H1 (cell line): ENCODE measurements around the gene AGAP3.

Experiments
- CEBPB ChIP-seq: IDR thresholded peaks from 2 replicates; pipeline ENCODE4 v1.6.1; 2012; ENCODE audit warnings: low read depth, low read length
- EGR1 ChIP-seq: IDR thresholded peaks from 2 replicates; pipeline ENCODE4 v1.6.1; 2011; ENCODE audit warnings: low read depth, low read length, borderline replicate concordance
- EP300 ChIP-seq, 2 experiments: IDR thresholded peaks; 1 replicate in 1 of 2; 2 replicates in 1 of 2; pipeline ENCODE4 v1.6.1; 2011 to 2012; ENCODE audit warnings: low read depth in 2 of 2, low read length in 2 of 2, mild to moderate bottlenecking in 2 of 2, borderline replicate concordance in 1 of 2, inconsistent platforms in 1 of 2, moderate library complexity in 1 of 2
- EZH2 ChIP-seq: fragments of 200-600 bp; sonication (generic); IDR thresholded peaks from 2 replicates; pipeline ENCODE4 v1.7.1; 2012; ENCODE audit warnings: low read depth, mild to moderate bottlenecking, moderate library complexity, low read length, inconsistent platforms; ENCODE audit not compliant: severe bottlenecking
- FOSL1 ChIP-seq: IDR thresholded peaks from 2 replicates; pipeline ENCODE4 v1.6.1; 2011; ENCODE audit warnings: mild to moderate bottlenecking, low read depth, low read length, moderate library complexity; ENCODE audit not compliant: insufficient read depth
- JUND ChIP-seq: IDR thresholded peaks from 2 replicates; pipeline ENCODE4 v1.6.1; 2011; ENCODE audit warnings: mild to moderate bottlenecking, improper control_type of control experiment, low read length
- POU5F1 ChIP-seq: IDR thresholded peaks from 2 replicates; pipeline ENCODE4 v1.6.1; 2011; ENCODE audit warnings: low read depth, mild to moderate bottlenecking, low read length, moderate library complexity
- TAF1 ChIP-seq: IDR thresholded peaks from 2 replicates; pipeline ENCODE4 v1.6.1; 2011; ENCODE audit warnings: mild to moderate bottlenecking, low read depth, low read length
- TCF12 ChIP-seq: IDR thresholded peaks from 2 replicates; pipeline ENCODE4 v1.6.1; 2011; ENCODE audit warnings: low read depth, mild to moderate bottlenecking, low read length
- TF ChIP-seq, protein P1 (sequence below), 3 experiments: IDR thresholded peaks; 1 replicate in 2 of 3; 2 replicates in 1 of 3; pipeline versions ENCODE4 v1.5.1 to v1.6.1; 2011; ENCODE audit warnings: low read length in 3 of 3, mild to moderate bottlenecking in 3 of 3, inconsistent platforms in 2 of 3, low read depth in 1 of 3, moderate library complexity in 1 of 3; ENCODE audit not compliant: insufficient read depth in 1 of 3; ENCODE audit errors: control extremely low read depth in 1 of 3
- TF ChIP-seq, protein P2 (sequence below): IDR thresholded peaks from 2 replicates; pipeline ENCODE4 v1.6.1; 2011; ENCODE audit warnings: low read length, improper control_type of control experiment
- TF ChIP-seq, protein P3 (sequence below): IDR thresholded peaks from 2 replicates; pipeline ENCODE4 v1.6.1; 2012; ENCODE audit warnings: low read length, inconsistent platforms

DNA sequence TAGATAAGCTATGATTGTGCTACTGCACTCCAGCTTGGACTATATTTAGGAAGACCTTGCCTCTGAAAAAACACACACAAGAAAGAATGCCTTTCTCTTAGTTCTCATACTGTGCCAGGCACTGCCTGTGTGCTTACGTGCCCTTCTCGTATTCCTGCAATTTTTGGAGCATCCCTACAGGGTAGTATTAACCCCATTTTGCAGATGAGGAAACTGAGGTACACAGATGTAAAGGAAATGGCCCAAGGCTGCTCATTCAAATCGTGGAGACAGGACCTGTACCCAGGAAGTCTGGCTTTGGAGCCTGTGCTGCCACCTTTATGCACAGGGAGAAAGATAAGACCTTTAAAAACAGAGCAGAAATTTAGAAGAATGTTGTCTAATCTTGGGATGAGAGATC is 16.7 kb downstream of the AGAP3 start:
- TF ChIP-seq TAF1 (no peak), JUND (no peak), POU5F1 (no peak), EZH2 (no peak), EP300 (IDR thresholded peaks at IDR 0.05; ENCODE audit: borderline replicate concordance in 1 of 2, low read depth in 2 of 2, low read length in 2 of 2) (no peak), FOSL1 (no peak), EGR1 (no peak), TCF12 (no peak), CEBPB (no peak)
- TF ChIP-seq, protein P1, sequence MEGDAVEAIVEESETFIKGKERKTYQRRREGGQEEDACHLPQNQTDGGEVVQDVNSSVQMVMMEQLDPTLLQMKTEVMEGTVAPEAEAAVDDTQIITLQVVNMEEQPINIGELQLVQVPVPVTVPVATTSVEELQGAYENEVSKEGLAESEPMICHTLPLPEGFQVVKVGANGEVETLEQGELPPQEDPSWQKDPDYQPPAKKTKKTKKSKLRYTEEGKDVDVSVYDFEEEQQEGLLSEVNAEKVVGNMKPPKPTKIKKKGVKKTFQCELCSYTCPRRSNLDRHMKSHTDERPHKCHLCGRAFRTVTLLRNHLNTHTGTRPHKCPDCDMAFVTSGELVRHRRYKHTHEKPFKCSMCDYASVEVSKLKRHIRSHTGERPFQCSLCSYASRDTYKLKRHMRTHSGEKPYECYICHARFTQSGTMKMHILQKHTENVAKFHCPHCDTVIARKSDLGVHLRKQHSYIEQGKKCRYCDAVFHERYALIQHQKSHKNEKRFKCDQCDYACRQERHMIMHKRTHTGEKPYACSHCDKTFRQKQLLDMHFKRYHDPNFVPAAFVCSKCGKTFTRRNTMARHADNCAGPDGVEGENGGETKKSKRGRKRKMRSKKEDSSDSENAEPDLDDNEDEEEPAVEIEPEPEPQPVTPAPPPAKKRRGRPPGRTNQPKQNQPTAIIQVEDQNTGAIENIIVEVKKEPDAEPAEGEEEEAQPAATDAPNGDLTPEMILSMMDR (IDR thresholded peaks at IDR 0.05; ENCODE audit: control extremely low read depth in 1 of 3, insufficient read depth in 1 of 3, low read depth in 1 of 3, low read length in 3 of 3), result no peak
- TF ChIP-seq, protein P2, sequence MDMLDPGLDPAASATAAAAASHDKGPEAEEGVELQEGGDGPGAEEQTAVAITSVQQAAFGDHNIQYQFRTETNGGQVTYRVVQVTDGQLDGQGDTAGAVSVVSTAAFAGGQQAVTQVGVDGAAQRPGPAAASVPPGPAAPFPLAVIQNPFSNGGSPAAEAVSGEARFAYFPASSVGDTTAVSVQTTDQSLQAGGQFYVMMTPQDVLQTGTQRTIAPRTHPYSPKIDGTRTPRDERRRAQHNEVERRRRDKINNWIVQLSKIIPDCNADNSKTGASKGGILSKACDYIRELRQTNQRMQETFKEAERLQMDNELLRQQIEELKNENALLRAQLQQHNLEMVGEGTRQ, result no peak
- TF ChIP-seq, protein P3, sequence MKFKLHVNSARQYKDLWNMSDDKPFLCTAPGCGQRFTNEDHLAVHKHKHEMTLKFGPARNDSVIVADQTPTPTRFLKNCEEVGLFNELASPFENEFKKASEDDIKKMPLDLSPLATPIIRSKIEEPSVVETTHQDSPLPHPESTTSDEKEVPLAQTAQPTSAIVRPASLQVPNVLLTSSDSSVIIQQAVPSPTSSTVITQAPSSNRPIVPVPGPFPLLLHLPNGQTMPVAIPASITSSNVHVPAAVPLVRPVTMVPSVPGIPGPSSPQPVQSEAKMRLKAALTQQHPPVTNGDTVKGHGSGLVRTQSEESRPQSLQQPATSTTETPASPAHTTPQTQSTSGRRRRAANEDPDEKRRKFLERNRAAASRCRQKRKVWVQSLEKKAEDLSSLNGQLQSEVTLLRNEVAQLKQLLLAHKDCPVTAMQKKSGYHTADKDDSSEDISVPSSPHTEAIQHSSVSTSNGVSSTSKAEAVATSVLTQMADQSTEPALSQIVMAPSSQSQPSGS, result no peak
